ENCODE measurements around the gene NEK9. TPM values are rescaled to one million over a fixed set of nuclear protein-coding genes. Genes with fewer than 3 reads are reported as not detected.

NEK9 gene
- total and polyA plus RNA-seq, 4 donors, result 13.4 to 46.0 (median 29.8) TPM

DNA sequence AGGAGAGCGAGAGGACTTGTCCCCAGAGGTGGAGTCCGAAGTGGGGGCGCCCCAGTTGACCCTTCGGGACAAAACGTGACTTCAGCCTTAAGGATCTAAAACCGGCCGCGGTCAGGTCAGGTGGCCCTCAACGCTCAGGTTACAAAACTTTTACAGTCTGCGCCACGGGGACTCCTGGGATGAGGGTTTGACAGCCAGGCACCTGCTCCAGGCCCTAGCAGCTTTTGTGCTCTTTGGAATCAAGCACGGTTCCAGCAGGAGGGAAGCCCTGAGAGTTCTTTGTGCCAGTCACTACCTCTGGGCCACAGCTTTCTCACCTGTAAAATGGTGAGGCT lies 57.1 kb downstream of the NEK9 start:
- 14% methylated on average over 12 of the region's 12 CpGs for WGBS
- peak overlapping the region; percentile 37 to 88 (median 73) for H3K4me3 ChIP-seq (ENCODE audit: low read depth in 1 of 3, low read length in 3 of 3)
- no peaks in the 10 kb centered on the region for H3K9me3 ChIP-seq (ENCODE audit: control insufficient read depth in 4 of 4, low read length in 3 of 4)
- no peaks in the 10 kb centered on the region for H3K27me3 ChIP-seq (ENCODE audit: control insufficient read depth in 4 of 4, insufficient read depth in 4 of 4, low read length in 3 of 4)
- H3K36me3 ChIP-seq (ENCODE audit: control insufficient read depth in 4 of 4, insufficient read depth in 3 of 4, low read depth in 1 of 4, low read length in 3 of 4), result no peaks in the 10 kb centered on the region
- H3K9ac ChIP-seq (ENCODE audit: low read depth in 1 of 2, low read length in 2 of 2), result peak overlapping the region; percentile 40 to 55
- TF ChIP-seq RXRA (IDR thresholded peaks at IDR 0.05), result peak in 1 of 2 donors; percentile 4
- TF ChIP-seq, protein P1, sequence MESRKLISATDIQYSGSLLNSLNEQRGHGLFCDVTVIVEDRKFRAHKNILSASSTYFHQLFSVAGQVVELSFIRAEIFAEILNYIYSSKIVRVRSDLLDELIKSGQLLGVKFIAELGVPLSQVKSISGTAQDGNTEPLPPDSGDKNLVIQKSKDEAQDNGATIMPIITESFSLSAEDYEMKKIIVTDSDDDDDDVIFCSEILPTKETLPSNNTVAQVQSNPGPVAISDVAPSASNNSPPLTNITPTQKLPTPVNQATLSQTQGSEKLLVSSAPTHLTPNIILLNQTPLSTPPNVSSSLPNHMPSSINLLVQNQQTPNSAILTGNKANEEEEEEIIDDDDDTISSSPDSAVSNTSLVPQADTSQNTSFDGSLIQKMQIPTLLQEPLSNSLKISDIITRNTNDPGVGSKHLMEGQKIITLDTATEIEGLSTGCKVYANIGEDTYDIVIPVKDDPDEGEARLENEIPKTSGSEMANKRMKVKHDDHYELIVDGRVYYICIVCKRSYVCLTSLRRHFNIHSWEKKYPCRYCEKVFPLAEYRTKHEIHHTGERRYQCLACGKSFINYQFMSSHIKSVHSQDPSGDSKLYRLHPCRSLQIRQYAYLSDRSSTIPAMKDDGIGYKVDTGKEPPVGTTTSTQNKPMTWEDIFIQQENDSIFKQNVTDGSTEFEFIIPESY (IDR thresholded peaks at IDR 0.05), result no peak
- peak in 1 of 2 donors; percentile 84 for TF ChIP-seq HNF4A (conservative IDR thresholded peaks at IDR 0.05)
- TF ChIP-seq, protein P2, sequence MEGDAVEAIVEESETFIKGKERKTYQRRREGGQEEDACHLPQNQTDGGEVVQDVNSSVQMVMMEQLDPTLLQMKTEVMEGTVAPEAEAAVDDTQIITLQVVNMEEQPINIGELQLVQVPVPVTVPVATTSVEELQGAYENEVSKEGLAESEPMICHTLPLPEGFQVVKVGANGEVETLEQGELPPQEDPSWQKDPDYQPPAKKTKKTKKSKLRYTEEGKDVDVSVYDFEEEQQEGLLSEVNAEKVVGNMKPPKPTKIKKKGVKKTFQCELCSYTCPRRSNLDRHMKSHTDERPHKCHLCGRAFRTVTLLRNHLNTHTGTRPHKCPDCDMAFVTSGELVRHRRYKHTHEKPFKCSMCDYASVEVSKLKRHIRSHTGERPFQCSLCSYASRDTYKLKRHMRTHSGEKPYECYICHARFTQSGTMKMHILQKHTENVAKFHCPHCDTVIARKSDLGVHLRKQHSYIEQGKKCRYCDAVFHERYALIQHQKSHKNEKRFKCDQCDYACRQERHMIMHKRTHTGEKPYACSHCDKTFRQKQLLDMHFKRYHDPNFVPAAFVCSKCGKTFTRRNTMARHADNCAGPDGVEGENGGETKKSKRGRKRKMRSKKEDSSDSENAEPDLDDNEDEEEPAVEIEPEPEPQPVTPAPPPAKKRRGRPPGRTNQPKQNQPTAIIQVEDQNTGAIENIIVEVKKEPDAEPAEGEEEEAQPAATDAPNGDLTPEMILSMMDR (IDR thresholded peaks at IDR 0.05; ENCODE audit: low read depth, low read length, missing input control), result no peak
- no peak for TF ChIP-seq FOXA1 (IDR thresholded peaks at IDR 0.05)
- TF ChIP-seq, protein P3, sequence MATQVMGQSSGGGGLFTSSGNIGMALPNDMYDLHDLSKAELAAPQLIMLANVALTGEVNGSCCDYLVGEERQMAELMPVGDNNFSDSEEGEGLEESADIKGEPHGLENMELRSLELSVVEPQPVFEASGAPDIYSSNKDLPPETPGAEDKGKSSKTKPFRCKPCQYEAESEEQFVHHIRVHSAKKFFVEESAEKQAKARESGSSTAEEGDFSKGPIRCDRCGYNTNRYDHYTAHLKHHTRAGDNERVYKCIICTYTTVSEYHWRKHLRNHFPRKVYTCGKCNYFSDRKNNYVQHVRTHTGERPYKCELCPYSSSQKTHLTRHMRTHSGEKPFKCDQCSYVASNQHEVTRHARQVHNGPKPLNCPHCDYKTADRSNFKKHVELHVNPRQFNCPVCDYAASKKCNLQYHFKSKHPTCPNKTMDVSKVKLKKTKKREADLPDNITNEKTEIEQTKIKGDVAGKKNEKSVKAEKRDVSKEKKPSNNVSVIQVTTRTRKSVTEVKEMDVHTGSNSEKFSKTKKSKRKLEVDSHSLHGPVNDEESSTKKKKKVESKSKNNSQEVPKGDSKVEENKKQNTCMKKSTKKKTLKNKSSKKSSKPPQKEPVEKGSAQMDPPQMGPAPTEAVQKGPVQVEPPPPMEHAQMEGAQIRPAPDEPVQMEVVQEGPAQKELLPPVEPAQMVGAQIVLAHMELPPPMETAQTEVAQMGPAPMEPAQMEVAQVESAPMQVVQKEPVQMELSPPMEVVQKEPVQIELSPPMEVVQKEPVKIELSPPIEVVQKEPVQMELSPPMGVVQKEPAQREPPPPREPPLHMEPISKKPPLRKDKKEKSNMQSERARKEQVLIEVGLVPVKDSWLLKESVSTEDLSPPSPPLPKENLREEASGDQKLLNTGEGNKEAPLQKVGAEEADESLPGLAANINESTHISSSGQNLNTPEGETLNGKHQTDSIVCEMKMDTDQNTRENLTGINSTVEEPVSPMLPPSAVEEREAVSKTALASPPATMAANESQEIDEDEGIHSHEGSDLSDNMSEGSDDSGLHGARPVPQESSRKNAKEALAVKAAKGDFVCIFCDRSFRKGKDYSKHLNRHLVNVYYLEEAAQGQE (IDR thresholded peaks at IDR 0.05), result no peak
- H3K27ac ChIP-seq (ENCODE audit: low read depth in 1 of 2, low read length in 2 of 2), result peak overlapping the region; percentile 87 to 96
- H3K4me1 ChIP-seq (ENCODE audit: control insufficient read depth in 4 of 4, insufficient read depth in 4 of 4, low read length in 3 of 4), result peaks cover 0 to 20% (median 8%) of the 10 kb centered on the region in 4 donors
- DNase-seq (ENCODE audit: low spot score), result no peak

DNA sequence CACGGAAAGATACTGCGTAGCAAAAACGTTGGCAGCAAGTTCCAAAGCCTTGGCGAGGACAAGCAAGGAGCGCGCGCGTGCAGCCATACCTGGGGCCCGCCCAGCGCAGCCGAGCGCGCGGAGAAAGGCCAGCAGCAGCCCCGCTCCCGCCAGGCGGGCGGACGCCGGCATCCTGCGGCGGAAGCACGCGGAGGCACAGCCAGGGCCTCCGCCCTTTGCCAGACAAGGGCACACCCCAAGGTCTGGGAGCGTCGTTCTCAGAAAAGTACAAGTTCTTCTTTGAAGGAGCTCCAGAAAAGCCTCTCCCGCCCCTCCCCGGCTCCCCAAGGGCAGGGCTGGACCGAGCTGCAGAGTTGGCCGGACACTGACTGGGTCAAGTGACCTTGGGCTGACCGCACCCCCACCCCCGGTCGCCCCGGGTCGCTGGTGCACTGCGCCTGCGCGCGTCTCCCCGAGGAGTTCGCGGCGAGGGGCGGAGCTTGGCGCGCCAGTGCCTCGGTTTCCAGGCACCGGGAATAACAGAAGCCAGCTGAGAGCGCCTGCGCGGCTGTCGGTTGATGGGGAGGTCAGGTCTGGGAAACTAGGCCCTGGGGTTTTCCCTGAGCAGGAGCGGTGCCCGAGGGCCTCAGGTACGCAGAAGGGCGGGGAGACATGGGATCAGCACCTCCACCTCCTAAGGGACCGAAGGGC lies 57.6 kb downstream of the NEK9 start, which contains the start of gene ZC2HC1C:
ZC2HC1C (plus strand) TSS at position 521 of the 690 bp plus-strand sequence. CDS start 933 bp downstream, outside the sequence.
- WGBS, result under 1% methylated on average over 58 of the region's 58 CpGs
- Histone ChIP-seq H3K27ac (ENCODE audit: low read depth in 1 of 2, low read length in 2 of 2) (peak within 1 kb of the TSS; percentile 87 to 96), H3K4me3 (ENCODE audit: low read depth in 1 of 3, low read length in 3 of 3) (peak within 1 kb of the TSS; percentile 37 to 88 (median 73)), H3K27me3 (ENCODE audit: control insufficient read depth in 4 of 4, insufficient read depth in 4 of 4, low read length in 3 of 4) (no peaks in the 10 kb centered on the region), H3K9me3 (ENCODE audit: control insufficient read depth in 4 of 4, low read length in 3 of 4) (no peaks in the 10 kb centered on the region), H3K4me1 (ENCODE audit: control insufficient read depth in 4 of 4, insufficient read depth in 4 of 4, low read length in 3 of 4) (peaks cover 0 to 20% (median 9%) of the 10 kb centered on the region in 4 donors), H3K9ac (ENCODE audit: low read depth in 1 of 2, low read length in 2 of 2) (peak within 1 kb of the TSS; percentile 40 to 91), H3K36me3 (ENCODE audit: control insufficient read depth in 4 of 4, insufficient read depth in 3 of 4, low read depth in 1 of 4, low read length in 3 of 4) (no peaks in the 10 kb centered on the region)
- DNase-seq (ENCODE audit: low spot score), result peak; percentile 91
- TF ChIP-seq RXRA (IDR thresholded peaks at IDR 0.05), result peak; percentile 76 to 85
- TF ChIP-seq, protein P2 (IDR thresholded peaks at IDR 0.05; ENCODE audit: low read depth, low read length, missing input control), result no peak
- TF ChIP-seq TAF1 (conservative IDR thresholded peaks at IDR 0.05), result no peak
- no peak for TF ChIP-seq FOXA1 (IDR thresholded peaks at IDR 0.05)
- TF ChIP-seq YY1 (IDR thresholded peaks at IDR 0.05), result peak; percentile 65
- no peak for TF ChIP-seq FOXA2 (IDR thresholded peaks at IDR 0.05)
- TF ChIP-seq, protein P4, sequence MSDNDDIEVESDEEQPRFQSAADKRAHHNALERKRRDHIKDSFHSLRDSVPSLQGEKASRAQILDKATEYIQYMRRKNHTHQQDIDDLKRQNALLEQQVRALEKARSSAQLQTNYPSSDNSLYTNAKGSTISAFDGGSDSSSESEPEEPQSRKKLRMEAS (IDR thresholded peaks at IDR 0.05), result no peak
- TF ChIP-seq, protein P3 (IDR thresholded peaks at IDR 0.05), result peak; percentile 79
- peak in 1 of 2 donors; percentile 24 for TF ChIP-seq EGR1 (IDR thresholded peaks at IDR 0.05; ENCODE audit: low read depth in 2 of 2)
- TF ChIP-seq GABPA (IDR thresholded peaks at IDR 0.05 in 1 of 2, conservative IDR thresholded peaks at IDR 0.05 in 1 of 2), result peak in 1 of 2 donors; percentile 62
- peak; percentile 4 to 11 for TF ChIP-seq RAD21 (IDR thresholded peaks at IDR 0.05)
- TF ChIP-seq, protein P5, sequence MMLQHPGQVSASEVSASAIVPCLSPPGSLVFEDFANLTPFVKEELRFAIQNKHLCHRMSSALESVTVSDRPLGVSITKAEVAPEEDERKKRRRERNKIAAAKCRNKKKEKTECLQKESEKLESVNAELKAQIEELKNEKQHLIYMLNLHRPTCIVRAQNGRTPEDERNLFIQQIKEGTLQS (IDR thresholded peaks at IDR 0.05), result no peak
